ENCODE measurements around the gene ATP2B2. TPM values are rescaled to one million over a fixed set of nuclear protein-coding genes. Genes with fewer than 3 reads are reported as not detected.
"Not testable (repeated sequence)": the region's sequence is repeated elsewhere in the genome, so short reads cannot be mapped to it uniquely, and the experiment has no call there.

Gene ATP2B2
- polyA plus RNA-seq, 3 donors: 0.36 to 0.55 (median 0.40) TPM

GRCh38 chr3:10389995-10390394 lies 115.4 kb downstream of the ATP2B2 start:
- no peak for DNase-seq (ENCODE audit: low read depth in 3 of 3, low spot score in 2 of 3)

DNA sequence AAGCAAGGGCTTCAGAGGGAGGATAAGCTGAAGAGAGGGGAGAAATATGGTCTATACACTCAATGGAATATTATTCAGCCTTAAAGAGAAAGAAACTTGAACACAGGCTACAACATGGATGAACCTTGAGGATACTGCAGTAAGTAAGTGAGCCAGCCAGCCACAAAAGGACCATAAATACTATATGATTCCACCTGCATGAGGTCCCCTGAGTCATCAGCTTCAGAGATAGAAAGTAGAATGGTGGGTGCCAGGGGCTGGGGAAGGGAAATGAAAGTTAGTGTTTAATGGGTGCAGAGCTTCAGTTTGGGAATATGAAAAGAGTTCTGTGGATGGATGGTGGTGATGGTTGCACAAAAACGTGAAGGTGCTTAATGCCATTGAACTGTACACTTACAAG lies 116.0 kb downstream of the ATP2B2 start:
- no peak for DNase-seq (ENCODE audit: low read depth in 3 of 3, low spot score in 2 of 3)

GRCh38 chr3:10387881-10388609 lies 117.3 kb downstream of the ATP2B2 start:
- no peak for DNase-seq (ENCODE audit: low read depth in 3 of 3, low spot score in 2 of 3)

- DNase-seq (ENCODE audit: low read depth in 3 of 3, low spot score in 2 of 3): no peak
Observed at GRCh38 chr3:10386121-10386520, 119.3 kb downstream of the ATP2B2 start.

GRCh38 chr3:10384541-10385360 lies 120.6 kb downstream of the ATP2B2 start:
- DNase-seq (ENCODE audit: low read depth in 3 of 3, low spot score in 2 of 3): no peak

GRCh38 chr3:10383850-10384248 lies 121.5 kb downstream of the ATP2B2 start:
- DNase-seq (ENCODE audit: low read depth in 3 of 3, low spot score in 2 of 3): no peak

GRCh38 chr3:10382892-10383849 lies 122.2 kb downstream of the ATP2B2 start:
- DNase-seq (ENCODE audit: low read depth in 3 of 3, low spot score in 2 of 3): no peak

GRCh38 chr3:10382445-10382844 lies 122.9 kb downstream of the ATP2B2 start:
- not testable (repeated sequence) for DNase-seq (ENCODE audit: low read depth in 3 of 3, low spot score in 2 of 3)

GRCh38 chr3:10381336-10381735 lies 124.0 kb downstream of the ATP2B2 start:
- DNase-seq (ENCODE audit: low read depth in 3 of 3, low spot score in 2 of 3): no peak

DNA sequence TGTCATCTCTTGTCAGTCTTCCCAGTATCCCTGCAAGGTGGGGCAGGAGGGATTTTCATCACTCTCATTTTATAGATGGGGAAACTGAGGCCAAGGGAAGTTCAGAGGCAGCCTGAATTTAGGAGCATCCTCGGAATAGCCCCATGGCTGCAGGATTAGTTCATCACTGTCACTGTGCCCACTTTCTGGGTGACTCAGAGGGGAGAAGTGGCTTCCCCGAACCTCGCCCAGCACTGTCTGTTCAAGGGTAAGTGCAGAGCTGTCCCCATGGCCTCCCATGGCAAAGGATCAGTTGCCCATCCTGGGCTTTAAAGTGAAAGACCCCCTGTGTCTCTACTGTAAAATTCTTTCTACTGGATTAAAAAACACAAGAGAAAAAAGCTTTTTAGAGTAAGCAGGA lies 124.5 kb downstream of the ATP2B2 start:
- no peak for DNase-seq (ENCODE audit: low read depth in 3 of 3, low spot score in 2 of 3)

GRCh38 chr3:10379961-10380360 lies 125.4 kb downstream of the ATP2B2 start:
- DNase-seq (ENCODE audit: low read depth in 3 of 3, low spot score in 2 of 3): no peak

DNA sequence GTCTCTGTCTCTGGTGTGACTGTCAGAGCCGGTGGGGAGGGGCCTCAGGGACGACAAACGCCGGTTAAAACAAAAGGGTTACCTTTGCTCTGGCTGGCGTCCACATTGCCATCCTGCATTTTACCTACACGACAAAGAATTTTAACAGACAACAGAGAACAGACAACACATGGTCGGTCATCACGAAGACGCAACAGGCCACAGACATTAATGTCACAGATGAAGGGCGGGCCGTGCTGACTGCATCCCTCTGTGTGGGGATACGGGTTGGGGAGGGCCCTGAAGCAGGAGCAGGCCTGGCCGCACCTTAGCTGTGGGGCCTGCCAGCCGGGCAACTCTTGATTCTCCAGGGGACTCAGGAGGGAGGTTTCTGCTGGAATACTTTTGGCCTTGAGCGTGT lies 126.2 kb downstream of the ATP2B2 start:
- DNase-seq (ENCODE audit: low read depth in 3 of 3, low spot score in 2 of 3): no peak

DNA sequence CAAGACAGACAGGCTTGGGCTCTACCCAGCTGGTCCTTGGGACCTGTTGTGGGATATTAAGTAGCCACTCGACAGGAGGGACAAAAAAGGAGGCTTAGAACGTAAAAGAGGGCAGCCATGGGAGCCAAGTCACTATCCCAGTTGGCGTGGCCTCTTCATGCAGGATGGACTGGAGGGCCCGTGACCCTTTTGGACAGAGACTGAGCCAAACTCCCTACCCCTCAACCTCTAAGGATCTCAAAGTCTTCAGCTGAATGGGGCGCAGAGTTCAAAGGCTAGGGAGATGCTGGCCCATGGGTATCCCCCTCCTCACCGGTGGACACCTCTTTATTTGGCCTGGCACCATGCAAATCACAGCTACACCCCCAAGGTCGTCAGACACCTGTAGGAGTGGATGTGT lies 126.6 kb downstream of the ATP2B2 start:
- DNase-seq (ENCODE audit: low read depth in 3 of 3, low spot score in 2 of 3): no peak

GRCh38 chr3:10378246-10378645 lies 127.1 kb downstream of the ATP2B2 start:
- no peak for DNase-seq (ENCODE audit: low read depth in 3 of 3, low spot score in 2 of 3)

- no peak for DNase-seq (ENCODE audit: low read depth in 3 of 3, low spot score in 2 of 3)
Observed at GRCh38 chr3:10377148-10377725, 128.1 kb downstream of the ATP2B2 start.

DNA sequence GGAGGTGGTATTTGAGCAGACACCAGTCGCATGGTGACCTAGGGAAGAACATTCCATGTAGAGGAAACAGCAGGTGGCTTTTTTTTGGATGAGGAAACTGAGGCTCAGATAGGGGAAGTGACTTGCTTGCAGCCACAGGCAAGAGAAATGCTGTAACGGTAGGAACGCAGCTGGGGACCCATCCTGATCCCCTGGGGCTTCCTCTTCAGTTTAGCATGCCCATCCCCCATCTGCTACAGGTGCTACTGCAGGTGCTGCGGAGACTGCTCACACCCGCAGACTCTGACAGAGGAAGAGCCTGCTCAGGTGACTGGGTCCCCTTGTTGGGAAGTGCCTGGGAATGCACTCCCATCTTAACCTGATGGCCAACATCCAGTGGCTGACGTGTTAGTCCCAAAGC lies 129.0 kb downstream of the ATP2B2 start:
- DNase-seq (ENCODE audit: low read depth in 3 of 3, low spot score in 2 of 3): no peak

DNA sequence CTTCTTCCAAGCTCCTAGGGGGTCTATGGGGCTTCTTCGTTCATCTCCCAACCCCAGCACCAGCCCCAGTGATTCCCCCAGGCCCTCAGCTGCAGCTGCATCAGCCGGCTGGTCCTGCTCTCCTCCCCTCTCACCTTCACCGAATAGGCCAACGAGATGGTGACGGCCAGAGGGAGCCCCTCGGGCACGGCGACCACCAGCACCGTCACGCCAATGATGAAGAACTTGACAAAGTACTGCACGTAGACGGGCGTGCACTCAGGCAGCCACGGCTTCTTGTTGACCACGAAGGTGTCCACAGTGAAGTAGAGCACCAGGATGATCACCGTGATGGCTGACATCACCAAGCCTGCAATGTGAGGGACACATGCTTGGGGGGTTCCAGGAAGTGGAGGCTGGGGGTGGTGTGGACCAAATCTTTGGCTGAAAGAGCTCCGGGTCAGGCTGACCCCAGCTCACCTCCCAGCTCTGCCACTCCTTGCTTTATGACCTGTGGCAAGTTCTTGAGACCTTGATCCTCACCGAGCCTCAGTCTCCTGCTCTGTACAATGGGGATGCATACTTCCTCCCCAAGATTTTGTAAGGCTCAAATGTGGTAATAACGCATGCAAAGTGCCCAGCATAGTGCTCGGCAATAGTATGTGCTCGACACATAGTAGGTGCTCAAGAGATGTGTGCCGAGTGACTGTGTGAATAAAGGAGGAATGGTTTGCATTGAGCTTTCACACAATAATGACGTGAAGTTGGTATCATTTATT lies 129.9 kb downstream of the ATP2B2 start:
- no peak for DNase-seq (ENCODE audit: low read depth in 3 of 3, low spot score in 2 of 3)

GRCh38 chr3:10374311-10374710 lies 131.1 kb downstream of the ATP2B2 start:
- DNase-seq (ENCODE audit: low read depth in 3 of 3, low spot score in 2 of 3): no peak

DNA sequence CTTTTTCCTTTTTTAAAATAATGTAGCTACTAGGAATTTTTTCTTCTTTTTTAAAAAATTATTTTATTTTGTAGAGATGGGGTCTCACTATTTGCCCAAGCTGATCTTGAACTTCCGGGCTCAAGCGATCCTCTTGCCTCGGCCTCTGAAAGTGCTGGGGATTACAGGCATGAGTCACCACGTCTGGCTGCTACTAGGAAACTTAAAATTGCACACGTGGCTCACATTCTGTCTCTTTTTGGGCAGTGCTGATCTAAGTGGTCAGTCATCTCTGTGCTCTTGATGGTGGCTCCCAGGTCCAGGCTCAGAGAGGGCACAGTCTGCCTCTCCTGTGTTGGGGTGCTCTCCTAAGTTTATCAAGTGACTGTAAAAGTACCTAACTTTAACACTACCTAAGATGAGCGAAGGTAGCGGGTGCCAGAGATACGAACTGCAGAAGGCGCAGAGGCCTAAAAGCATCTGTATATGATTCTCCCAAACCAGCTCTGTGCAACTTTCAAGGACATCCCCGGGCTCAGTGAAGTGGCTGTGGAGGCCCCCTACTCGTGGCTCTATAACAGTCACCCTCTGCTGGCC lies 131.6 kb downstream of the ATP2B2 start:
- no peak for DNase-seq (ENCODE audit: low read depth in 3 of 3, low spot score in 2 of 3)

DNA sequence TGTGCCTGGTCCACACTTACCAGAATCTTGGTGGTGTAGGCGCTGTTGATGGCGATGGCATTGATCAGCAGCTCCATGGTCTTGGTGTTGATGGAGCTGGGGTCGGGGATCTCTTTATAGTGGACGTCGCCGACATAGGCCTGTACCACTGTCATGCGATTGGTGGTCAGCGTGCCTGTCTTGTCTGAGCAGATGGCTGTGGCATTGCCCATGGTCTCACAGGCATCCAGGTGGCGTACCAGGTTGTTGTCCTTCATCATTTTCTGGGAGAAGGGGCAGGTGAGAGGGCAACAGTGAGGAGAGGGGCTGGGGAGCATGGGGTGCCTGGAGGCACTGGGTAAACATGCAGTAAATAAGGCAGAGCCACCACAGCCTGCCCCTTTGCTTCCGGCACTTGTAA lies 133.6 kb downstream of the ATP2B2 start:
- no peak for DNase-seq (ENCODE audit: low read depth in 3 of 3, low spot score in 2 of 3)
